ENCODE results near the gene PSMA6. TPM values are rescaled to one million over a fixed set of nuclear protein-coding genes. Genes with fewer than 3 reads are reported as not detected.

Gene PSMA6
- total and polyA plus RNA-seq, 10 of the 15 experiments (the other 5 are each of a cell fraction or from before 2014, with no cell fraction given): 267 to 1,363 (median 402) TPM

DNA sequence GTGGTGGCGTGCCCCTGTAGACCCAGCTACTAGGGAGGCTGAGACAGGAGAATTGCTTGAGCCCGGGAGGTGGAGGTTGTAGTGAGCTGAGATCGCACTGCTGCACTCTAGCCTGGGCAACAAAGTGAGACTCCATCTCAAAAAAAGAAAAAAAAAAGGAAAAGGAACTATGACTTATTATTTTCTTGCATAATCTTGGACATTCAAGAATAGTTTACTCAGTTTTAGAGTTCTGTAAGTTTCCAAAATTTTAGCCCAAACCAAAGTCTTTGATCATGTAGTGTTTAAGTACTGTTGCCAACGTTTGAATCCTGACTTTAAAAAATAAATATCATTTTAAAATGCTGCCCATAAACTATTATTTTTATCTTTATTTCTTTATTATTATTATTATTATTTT is 6.2 kb downstream of the PSMA6 start (continued):
- TF ChIP-seq, protein P1, sequence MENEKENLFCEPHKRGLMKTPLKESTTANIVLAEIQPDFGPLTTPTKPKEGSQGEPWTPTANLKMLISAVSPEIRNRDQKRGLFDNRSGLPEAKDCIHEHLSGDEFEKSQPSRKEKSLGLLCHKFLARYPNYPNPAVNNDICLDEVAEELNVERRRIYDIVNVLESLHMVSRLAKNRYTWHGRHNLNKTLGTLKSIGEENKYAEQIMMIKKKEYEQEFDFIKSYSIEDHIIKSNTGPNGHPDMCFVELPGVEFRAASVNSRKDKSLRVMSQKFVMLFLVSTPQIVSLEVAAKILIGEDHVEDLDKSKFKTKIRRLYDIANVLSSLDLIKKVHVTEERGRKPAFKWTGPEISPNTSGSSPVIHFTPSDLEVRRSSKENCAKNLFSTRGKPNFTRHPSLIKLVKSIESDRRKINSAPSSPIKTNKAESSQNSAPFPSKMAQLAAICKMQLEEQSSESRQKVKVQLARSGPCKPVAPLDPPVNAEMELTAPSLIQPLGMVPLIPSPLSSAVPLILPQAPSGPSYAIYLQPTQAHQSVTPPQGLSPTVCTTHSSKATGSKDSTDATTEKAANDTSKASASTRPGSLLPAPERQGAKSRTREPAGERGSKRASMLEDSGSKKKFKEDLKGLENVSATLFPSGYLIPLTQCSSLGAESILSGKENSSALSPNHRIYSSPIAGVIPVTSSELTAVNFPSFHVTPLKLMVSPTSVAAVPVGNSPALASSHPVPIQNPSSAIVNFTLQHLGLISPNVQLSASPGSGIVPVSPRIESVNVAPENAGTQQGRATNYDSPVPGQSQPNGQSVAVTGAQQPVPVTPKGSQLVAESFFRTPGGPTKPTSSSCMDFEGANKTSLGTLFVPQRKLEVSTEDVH (IDR thresholded peaks at IDR 0.05; ENCODE audit: low read depth, partially characterized antibody): no peak
- TF ChIP-seq TBL1XR1 (IDR thresholded peaks at IDR 0.05; ENCODE audit: low read depth, low read length) (no peak), YY1 (IDR thresholded peaks at IDR 0.05; ENCODE audit: low read depth, low read length) (no peak)

DNA sequence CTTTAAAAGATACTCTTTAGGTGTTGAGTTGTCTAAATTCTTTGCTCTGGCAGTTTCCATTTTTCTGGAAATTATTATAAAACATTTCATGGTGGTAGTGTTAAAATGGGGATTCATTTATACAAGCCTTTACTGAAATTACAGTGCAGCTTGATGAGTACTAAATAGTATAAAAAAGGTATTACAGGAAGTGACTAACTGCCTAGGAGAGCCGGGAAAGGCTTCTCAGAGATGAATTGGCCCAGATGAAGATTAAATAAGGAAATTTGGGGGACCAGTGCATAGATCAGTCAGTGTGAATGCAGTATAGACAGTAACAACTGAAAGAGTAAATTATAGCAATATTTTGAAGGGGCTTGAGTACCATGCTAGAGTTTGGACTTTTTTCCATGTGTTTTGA is 7.5 kb downstream of the PSMA6 start:
- Histone ChIP-seq H4K20me1 (ENCODE audit: control insufficient read depth, insufficient read depth) (no peaks in the 10 kb centered on the region; the same call in 1 of the 2 replicates), H3K9me3 (replicated peaks; ENCODE audit: control insufficient read depth, insufficient read depth, low read length) (peaks cover 4% of the 10 kb centered on the region), H2AFZ (ENCODE audit: control insufficient read depth, low read depth, low read length) (no peak overlapping the region), H3K4me2 (ENCODE audit: control insufficient read depth, insufficient read depth) (peak overlapping the region; percentile 63), H3K4me3 (no peak overlapping the region), H3K4me1 (ENCODE audit: control insufficient read depth, insufficient read depth, low read length) (peaks cover 30% of the 10 kb centered on the region), H3K27me3 (replicated peaks in 1 of 2; ENCODE audit: control insufficient read depth in 2 of 2, insufficient read depth in 2 of 2, low read length in 1 of 2) (no peaks in the 10 kb centered on the region), H3K79me2 (ENCODE audit: control insufficient read depth, insufficient read depth, low read length) (peaks cover 97% of the 10 kb centered on the region), H3K27ac (ENCODE audit: control insufficient read depth, insufficient read depth) (no peak overlapping the region), H3K36me3 (ENCODE audit: control insufficient read depth in 2 of 2, insufficient read depth in 2 of 2, low read length in 1 of 2) (no peaks in the 10 kb centered on the region; a peak in 2 of 4 replicates), H3K9ac (ENCODE audit: control insufficient read depth, insufficient read depth, low read length) (no peak overlapping the region)
- no peak for DNase-seq (ENCODE audit: low read depth, low spot score)
- ChIA-PET CTCF (interaction anchor here (0.6 to 2.9 kb wide), 7 partner anchors 13 to 159 kb away, joined by 3 to 14 read pairs (median 4); partner anchors contain the start of gene NFKBIA), SMC1A (ENCODE audit: uncharacterized antibody, unreplicated experiment) (interaction anchor here (1.0 to 4.1 kb wide), 9 partner anchors 8 to 176 kb away, joined by 3 to 33 read pairs (median 3); partner anchors contain the start of gene PSMA6), POLR2A (interaction anchor here (0.7 to 2.3 kb wide), 9 partner anchors 7 to 105 kb away, joined by 3 to 16 read pairs (median 8); partner anchors contain the start of genes NFKBIA and PSMA6), RAD21 (ENCODE audit: unreplicated experiment) (interaction anchor here (0.8 to 2.1 kb wide), 4 partner anchors 8 to 102 kb away, joined by 3 to 10 read pairs (median 6); partner anchors contain the start of gene PSMA6)
- in situ Hi-C loops (cut with MboI) (no loop called here), intact Hi-C loops (cut with micrococcal nuclease; ENCODE audit: unreplicated experiment) (loop anchor here (5.0 kb wide), 1 partner anchor 72 kb away; no protein-coding TSS in a partner anchor)
- FAIRE-seq: no peak
- BruUV-seq (replicated peaks): no TSS peak
- no peak; the same call in 1 of the 3 replicates for ATAC-seq
- 0% methylated on average over 1 of the region's 1 CpG for WGBS (ENCODE audit: insufficient coverage, insufficient replicate concordance, low lambda C conversion rate, missing lambda C conversion rate)
- TF ChIP-seq, protein P2, sequence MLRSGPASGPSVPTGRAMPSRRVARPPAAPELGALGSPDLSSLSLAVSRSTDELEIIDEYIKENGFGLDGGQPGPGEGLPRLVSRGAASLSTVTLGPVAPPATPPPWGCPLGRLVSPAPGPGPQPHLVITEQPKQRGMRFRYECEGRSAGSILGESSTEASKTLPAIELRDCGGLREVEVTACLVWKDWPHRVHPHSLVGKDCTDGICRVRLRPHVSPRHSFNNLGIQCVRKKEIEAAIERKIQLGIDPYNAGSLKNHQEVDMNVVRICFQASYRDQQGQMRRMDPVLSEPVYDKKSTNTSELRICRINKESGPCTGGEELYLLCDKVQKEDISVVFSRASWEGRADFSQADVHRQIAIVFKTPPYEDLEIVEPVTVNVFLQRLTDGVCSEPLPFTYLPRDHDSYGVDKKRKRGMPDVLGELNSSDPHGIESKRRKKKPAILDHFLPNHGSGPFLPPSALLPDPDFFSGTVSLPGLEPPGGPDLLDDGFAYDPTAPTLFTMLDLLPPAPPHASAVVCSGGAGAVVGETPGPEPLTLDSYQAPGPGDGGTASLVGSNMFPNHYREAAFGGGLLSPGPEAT (IDR thresholded peaks at IDR 0.05; ENCODE audit: low read depth): no peak
- TF ChIP-seq GABPA (IDR thresholded peaks at IDR 0.05; ENCODE audit: low read depth) (no peak), BRCA1 (IDR thresholded peaks at IDR 0.05; ENCODE audit: low read depth, low read length) (no peak), SMAD1 (IDR thresholded peaks at IDR 0.05; ENCODE audit: low read depth, partially characterized antibody) (no peak), SP1 (IDR thresholded peaks at IDR 0.05; ENCODE audit: low read depth, low read length) (no peak), MEF2A (IDR thresholded peaks at IDR 0.05; ENCODE audit: insufficient read depth, low read depth, low read length) (no peak), RAD51 (IDR thresholded peaks at IDR 0.05) (no peak), BCL11A (IDR thresholded peaks at IDR 0.05; ENCODE audit: low read depth, low read length) (no peak)
- TF ChIP-seq, protein P3, sequence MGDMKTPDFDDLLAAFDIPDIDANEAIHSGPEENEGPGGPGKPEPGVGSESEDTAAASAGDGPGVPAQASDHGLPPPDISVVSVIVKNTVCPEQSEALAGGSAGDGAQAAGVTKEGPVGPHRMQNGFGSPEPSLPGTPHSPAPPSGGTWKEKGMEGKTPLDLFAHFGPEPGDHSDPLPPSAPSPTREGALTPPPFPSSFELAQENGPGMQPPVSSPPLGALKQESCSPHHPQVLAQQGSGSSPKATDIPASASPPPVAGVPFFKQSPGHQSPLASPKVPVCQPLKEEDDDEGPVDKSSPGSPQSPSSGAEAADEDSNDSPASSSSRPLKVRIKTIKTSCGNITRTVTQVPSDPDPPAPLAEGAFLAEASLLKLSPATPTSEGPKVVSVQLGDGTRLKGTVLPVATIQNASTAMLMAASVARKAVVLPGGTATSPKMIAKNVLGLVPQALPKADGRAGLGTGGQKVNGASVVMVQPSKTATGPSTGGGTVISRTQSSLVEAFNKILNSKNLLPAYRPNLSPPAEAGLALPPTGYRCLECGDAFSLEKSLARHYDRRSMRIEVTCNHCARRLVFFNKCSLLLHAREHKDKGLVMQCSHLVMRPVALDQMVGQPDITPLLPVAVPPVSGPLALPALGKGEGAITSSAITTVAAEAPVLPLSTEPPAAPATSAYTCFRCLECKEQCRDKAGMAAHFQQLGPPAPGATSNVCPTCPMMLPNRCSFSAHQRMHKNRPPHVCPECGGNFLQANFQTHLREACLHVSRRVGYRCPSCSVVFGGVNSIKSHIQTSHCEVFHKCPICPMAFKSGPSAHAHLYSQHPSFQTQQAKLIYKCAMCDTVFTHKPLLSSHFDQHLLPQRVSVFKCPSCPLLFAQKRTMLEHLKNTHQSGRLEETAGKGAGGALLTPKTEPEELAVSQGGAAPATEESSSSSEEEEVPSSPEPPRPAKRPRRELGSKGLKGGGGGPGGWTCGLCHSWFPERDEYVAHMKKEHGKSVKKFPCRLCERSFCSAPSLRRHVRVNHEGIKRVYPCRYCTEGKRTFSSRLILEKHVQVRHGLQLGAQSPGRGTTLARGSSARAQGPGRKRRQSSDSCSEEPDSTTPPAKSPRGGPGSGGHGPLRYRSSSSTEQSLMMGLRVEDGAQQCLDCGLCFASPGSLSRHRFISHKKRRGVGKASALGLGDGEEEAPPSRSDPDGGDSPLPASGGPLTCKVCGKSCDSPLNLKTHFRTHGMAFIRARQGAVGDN (IDR thresholded peaks at IDR 0.05): no peak
- TF ChIP-seq, protein P4, sequence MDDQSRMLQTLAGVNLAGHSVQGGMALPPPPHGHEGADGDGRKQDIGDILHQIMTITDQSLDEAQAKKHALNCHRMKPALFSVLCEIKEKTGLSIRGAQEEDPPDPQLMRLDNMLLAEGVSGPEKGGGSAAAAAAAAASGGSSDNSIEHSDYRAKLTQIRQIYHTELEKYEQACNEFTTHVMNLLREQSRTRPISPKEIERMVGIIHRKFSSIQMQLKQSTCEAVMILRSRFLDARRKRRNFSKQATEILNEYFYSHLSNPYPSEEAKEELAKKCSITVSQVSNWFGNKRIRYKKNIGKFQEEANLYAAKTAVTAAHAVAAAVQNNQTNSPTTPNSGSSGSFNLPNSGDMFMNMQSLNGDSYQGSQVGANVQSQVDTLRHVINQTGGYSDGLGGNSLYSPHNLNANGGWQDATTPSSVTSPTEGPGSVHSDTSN (IDR thresholded peaks at IDR 0.05; ENCODE audit: insufficient replicate concordance, low read depth, low read length): no peak

Measured in GM12878 (cell line).